HEK293 (cell line): ENCODE measurements around the gene QRSL1.

Experiments used
- WT1 ChIP-seq: fragments of 450-650 bp; formaldehyde crosslinking; IDR thresholded peaks from 2 replicates; pipeline ENCODE4 v1.5.1; 2016; ENCODE audit warnings: missing biosample characterization, missing genetic modification characterization
- YY1 ChIP-seq: fragments of 450-650 bp; formaldehyde crosslinking; IDR thresholded peaks from 2 replicates; pipeline ENCODE4 v1.5.1; 2018; ENCODE audit warnings: missing biosample characterization, missing genetic modification characterization
- ZFP69B ChIP-seq: fragments of 450-650 bp; formaldehyde crosslinking; IDR thresholded peaks from 2 replicates; pipeline ENCODE4 v1.5.1; 2016; ENCODE audit warnings: missing biosample characterization, missing genetic modification characterization
- ZNF121 ChIP-seq: fragments of 450-650 bp; formaldehyde crosslinking; IDR thresholded peaks from 2 replicates; pipeline ENCODE4 v1.5.1; 2016; ENCODE audit warnings: missing biosample characterization, missing genetic modification characterization
- ZNF184 ChIP-seq: fragments of 450-650 bp; IDR thresholded peaks from 2 replicates; pipeline ENCODE4 v1.5.1; 2018; ENCODE audit warnings: missing biosample characterization, mild to moderate bottlenecking, missing genetic modification characterization
- ZNF211 ChIP-seq: fragments of 450-650 bp; formaldehyde crosslinking; IDR thresholded peaks from 2 replicates; pipeline ENCODE4 v1.5.1; 2016; ENCODE audit warnings: low read depth, missing biosample characterization, missing genetic modification characterization
- ZNF274 ChIP-seq, 2 experiments: fragments of 200-500 bp in 1 of 2; fragments of 450-650 bp in 1 of 2; sonication (Bioruptor generic) in 1 of 2; formaldehyde crosslinking in 1 of 2; IDR thresholded peaks; 2 replicates each; pipeline versions ENCODE4 v1.5.1 to v1.6.1; 2014 to 2016; ENCODE audit warnings: borderline replicate concordance in 1 of 2, inconsistent platforms in 1 of 2, low read length in 1 of 2, missing biosample characterization in 1 of 2, missing genetic modification characterization in 1 of 2
- ZNF335 ChIP-seq: fragments of 450-650 bp; formaldehyde crosslinking; conservative IDR thresholded peaks from 2 replicates; pipeline ENCODE4 v1.5.1; 2016; ENCODE audit warnings: missing biosample characterization, missing genetic modification characterization
- ZNF549 ChIP-seq: fragments of 450-650 bp; IDR thresholded peaks from 2 replicates; pipeline ENCODE4 v1.5.1; 2018; ENCODE audit warnings: missing biosample characterization, missing genetic modification characterization, mild to moderate bottlenecking, inconsistent platforms, moderate library complexity
- ZNF658 ChIP-seq: fragments of 450-650 bp; formaldehyde crosslinking; IDR thresholded peaks from 2 replicates; pipeline ENCODE4; 2016; ENCODE audit warnings: missing biosample characterization, missing genetic modification characterization
- TF ChIP-seq, protein P1 (sequence below): fragments of 450-650 bp; formaldehyde crosslinking; IDR thresholded peaks from 2 replicates; pipeline ENCODE4 v1.5.1; 2016; ENCODE audit warnings: missing biosample characterization, missing genetic modification characterization
- TF ChIP-seq, protein P2 (sequence below): fragments of 450-650 bp; formaldehyde crosslinking; IDR thresholded peaks from 2 replicates; pipeline ENCODE4 v1.5.1; 2016; ENCODE audit warnings: missing biosample characterization, missing genetic modification characterization
- TF ChIP-seq, protein P3 (sequence below): fragments of 450-650 bp; formaldehyde crosslinking; IDR thresholded peaks from 2 replicates; pipeline ENCODE4 v1.5.1; 2016; ENCODE audit warnings: missing biosample characterization, missing genetic modification characterization

DNA sequence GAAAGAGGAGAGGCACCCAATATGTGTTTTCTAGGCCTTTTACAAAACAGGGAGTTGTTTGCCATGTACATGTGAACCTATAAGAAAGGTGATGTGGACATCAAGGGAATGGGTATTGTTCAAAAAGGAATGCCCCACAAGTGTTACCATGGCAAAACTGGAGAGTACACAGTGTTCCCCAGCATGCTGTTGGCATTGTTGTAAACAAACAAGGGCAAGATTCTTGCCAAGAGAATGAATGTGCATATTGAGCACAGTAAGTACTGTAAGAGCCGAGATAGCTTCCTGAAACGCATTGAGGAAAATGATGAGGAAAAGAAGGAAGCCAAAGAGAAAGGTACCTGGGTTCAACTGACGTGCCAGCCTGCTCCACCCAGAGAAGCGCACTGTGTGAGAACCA, 13.1 kb downstream of the QRSL1 start:
- TF ChIP-seq ZNF184 (tag by site-specific recombination), result no peak
- TF ChIP-seq, protein P1, sequence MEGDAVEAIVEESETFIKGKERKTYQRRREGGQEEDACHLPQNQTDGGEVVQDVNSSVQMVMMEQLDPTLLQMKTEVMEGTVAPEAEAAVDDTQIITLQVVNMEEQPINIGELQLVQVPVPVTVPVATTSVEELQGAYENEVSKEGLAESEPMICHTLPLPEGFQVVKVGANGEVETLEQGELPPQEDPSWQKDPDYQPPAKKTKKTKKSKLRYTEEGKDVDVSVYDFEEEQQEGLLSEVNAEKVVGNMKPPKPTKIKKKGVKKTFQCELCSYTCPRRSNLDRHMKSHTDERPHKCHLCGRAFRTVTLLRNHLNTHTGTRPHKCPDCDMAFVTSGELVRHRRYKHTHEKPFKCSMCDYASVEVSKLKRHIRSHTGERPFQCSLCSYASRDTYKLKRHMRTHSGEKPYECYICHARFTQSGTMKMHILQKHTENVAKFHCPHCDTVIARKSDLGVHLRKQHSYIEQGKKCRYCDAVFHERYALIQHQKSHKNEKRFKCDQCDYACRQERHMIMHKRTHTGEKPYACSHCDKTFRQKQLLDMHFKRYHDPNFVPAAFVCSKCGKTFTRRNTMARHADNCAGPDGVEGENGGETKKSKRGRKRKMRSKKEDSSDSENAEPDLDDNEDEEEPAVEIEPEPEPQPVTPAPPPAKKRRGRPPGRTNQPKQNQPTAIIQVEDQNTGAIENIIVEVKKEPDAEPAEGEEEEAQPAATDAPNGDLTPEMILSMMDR, result no peak
- TF ChIP-seq, protein P2, sequence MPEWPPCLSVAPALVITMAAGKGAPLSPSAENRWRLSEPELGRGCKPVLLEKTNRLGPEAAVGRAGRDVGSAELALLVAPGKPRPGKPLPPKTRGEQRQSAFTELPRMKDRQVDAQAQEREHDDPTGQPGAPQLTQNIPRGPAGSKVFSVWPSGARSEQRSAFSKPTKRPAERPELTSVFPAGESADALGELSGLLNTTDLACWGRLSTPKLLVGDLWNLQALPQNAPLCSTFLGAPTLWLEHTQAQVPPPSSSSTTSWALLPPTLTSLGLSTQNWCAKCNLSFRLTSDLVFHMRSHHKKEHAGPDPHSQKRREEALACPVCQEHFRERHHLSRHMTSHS (tag by site-specific recombination), result no peak
- TF ChIP-seq ZNF274 (IDR thresholded peaks at IDR 0.05; ENCODE audit: low read length), result no peak
- no peak for TF ChIP-seq ZNF274 (tag by site-specific recombination; IDR thresholded peaks at IDR 0.05; ENCODE audit: borderline replicate concordance)
- no peak for TF ChIP-seq ZNF549
- TF ChIP-seq ZNF121 (tag by site-specific recombination), result no peak
- no peak for TF ChIP-seq ZNF211
- TF ChIP-seq ZFP69B (tag by site-specific recombination), result no peak
- TF ChIP-seq, protein P3, sequence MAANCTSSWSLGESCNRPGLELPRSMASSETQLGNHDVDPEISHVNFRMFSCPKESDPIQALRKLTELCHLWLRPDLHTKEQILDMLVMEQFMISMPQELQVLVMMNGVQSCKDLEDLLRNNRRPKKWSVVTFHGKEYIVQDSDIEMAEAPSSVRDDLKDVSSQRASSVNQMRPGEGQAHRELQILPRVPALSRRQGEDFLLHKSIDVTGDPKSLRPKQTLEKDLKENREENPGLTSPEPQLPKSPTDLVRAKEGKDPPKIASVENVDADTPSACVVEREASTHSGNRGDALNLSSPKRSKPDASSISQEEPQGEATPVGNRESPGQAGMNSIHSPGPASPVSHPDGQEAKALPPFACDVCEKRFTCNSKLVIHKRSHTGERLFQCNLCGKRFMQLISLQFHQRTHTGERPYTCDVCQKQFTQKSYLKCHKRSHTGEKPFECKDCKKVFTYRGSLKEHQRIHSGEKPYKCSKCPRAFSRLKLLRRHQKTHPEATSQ (tag by site-specific recombination), result no peak
- no peak for TF ChIP-seq YY1 (tag by site-specific recombination)
- TF ChIP-seq WT1 (tag by site-specific recombination), result no peak
- no peak for TF ChIP-seq ZNF658 (tag by site-specific recombination)
- no peak for TF ChIP-seq ZNF335
